BE2C (cell line): ENCODE results near the gene RPL39L.
A peak's percentile ranks its signal among the peaks of the same experiment; 100 is the strongest.

Source experiments
- DNase-seq: peaks from one replicate; pipeline ENCODE4 v3.0.0-alpha.2; 2020
- H3K27me3 ChIP-seq: fragments of 250-450 bp; sonication (Bioruptor Pico); 2 replicates; pipeline ENCODE4 v1.5.1; 2020; ENCODE audit warnings: mild to moderate bottlenecking
- H3K36me3 ChIP-seq: fragments of 250-450 bp; sonication (Bioruptor Pico); 2 replicates; pipeline ENCODE4 v1.5.1; 2020; ENCODE audit warnings: mild to moderate bottlenecking
- H3K4me1 ChIP-seq: fragments of 250-450 bp; sonication (Bioruptor Pico); 2 replicates; pipeline ENCODE4 v1.5.1; 2020
- H3K4me3 ChIP-seq: 2 replicates; pipeline ENCODE4 v1.5.1; 2011; ENCODE audit warnings: low read depth, low read length
- H3K9me3 ChIP-seq: fragments of 250-450 bp; sonication (Bioruptor Pico); 2 replicates; pipeline ENCODE4 v1.5.1; 2020
- CTCF ChIP-seq: IDR thresholded peaks from 2 replicates; pipeline ENCODE4 v1.5.1; 2012; ENCODE audit warnings: mild to moderate bottlenecking, low read depth, low read length

The RPL39L gene

GRCh38 chr3:187114511-187114910 is 24.8 kb downstream of the RPL39L start:
- no peak for DNase-seq
- no peak for TF ChIP-seq CTCF
- Histone ChIP-seq H3K9me3 (no peaks in the 10 kb centered on the region), H3K27me3 (no peaks in the 10 kb centered on the region), H3K4me1 (no peaks in the 10 kb centered on the region), H3K4me3 (no peak overlapping the region), H3K36me3 (no peaks in the 10 kb centered on the region)

- peak; percentile 49 for TF ChIP-seq CTCF
- no peak overlapping the region for H3K4me3 ChIP-seq
- H3K27me3 ChIP-seq: no peaks in the 10 kb centered on the region
- no peaks in the 10 kb centered on the region for H3K36me3 ChIP-seq
- no peaks in the 10 kb centered on the region for H3K4me1 ChIP-seq
- no peak for DNase-seq
- H3K9me3 ChIP-seq: no peaks in the 10 kb centered on the region
Measured at GRCh38 chr3:187112934-187113793, 26.1 kb downstream of the RPL39L start.

GRCh38 chr3:187110156-187110555 is 29.1 kb downstream of the RPL39L start:
- Histone ChIP-seq H3K4me3 (no peak overlapping the region), H3K4me1 (no peaks in the 10 kb centered on the region), H3K27me3 (no peaks in the 10 kb centered on the region), H3K9me3 (no peaks in the 10 kb centered on the region), H3K36me3 (no peaks in the 10 kb centered on the region)
- DNase-seq: no peak
- TF ChIP-seq CTCF: no peak

GRCh38 chr3:187107989-187108388 is 31.3 kb downstream of the RPL39L start:
- Histone ChIP-seq H3K36me3 (no peaks in the 10 kb centered on the region), H3K4me1 (no peaks in the 10 kb centered on the region), H3K4me3 (no peak overlapping the region), H3K9me3 (no peaks in the 10 kb centered on the region), H3K27me3 (no peaks in the 10 kb centered on the region)
- no peak for TF ChIP-seq CTCF
- no peak for DNase-seq

- DNase-seq: no peak
- Histone ChIP-seq H3K9me3 (no peaks in the 10 kb centered on the region), H3K36me3 (no peaks in the 10 kb centered on the region), H3K27me3 (no peaks in the 10 kb centered on the region), H3K4me3 (no peak overlapping the region), H3K4me1 (no peaks in the 10 kb centered on the region)
- no peak for TF ChIP-seq CTCF
Measured at GRCh38 chr3:187105700-187106099, 33.6 kb downstream of the RPL39L start.

- TF ChIP-seq CTCF: no peak
- no peaks in the 10 kb centered on the region for H3K9me3 ChIP-seq
- no peaks in the 10 kb centered on the region for H3K36me3 ChIP-seq
- DNase-seq: no peak
- H3K4me1 ChIP-seq: no peaks in the 10 kb centered on the region
- H3K4me3 ChIP-seq: no peak overlapping the region
- H3K27me3 ChIP-seq: no peaks in the 10 kb centered on the region
Measured at GRCh38 chr3:187104933-187105332, 34.4 kb downstream of the RPL39L start.
